HEK293 (cell line): ENCODE data around the gene MSANTD1.

ENCODE experiments used
- CTCF ChIP-seq: fragments of 450-650 bp; formaldehyde crosslinking; IDR thresholded peaks from 2 replicates; pipeline ENCODE4 v1.5.1; 2016; ENCODE audit warnings: missing biosample characterization, missing genetic modification characterization
- SP3 ChIP-seq: fragments of 450-650 bp; formaldehyde crosslinking; IDR thresholded peaks from 2 replicates; pipeline ENCODE4 v1.5.1; 2016; ENCODE audit warnings: missing biosample characterization, missing genetic modification characterization
- TSHZ1 ChIP-seq: fragments of 450-650 bp; formaldehyde crosslinking; IDR thresholded peaks from 2 replicates; pipeline ENCODE4 v1.5.1; 2016; ENCODE audit warnings: missing biosample characterization, missing genetic modification characterization, borderline replicate concordance
- ZEB2 ChIP-seq: fragments of 450-650 bp; formaldehyde crosslinking; IDR thresholded peaks from 2 replicates; pipeline ENCODE4 v1.5.1; 2016; ENCODE audit warnings: missing biosample characterization, missing genetic modification characterization
- ZNF23 ChIP-seq: fragments of 450-650 bp; formaldehyde crosslinking; IDR thresholded peaks from 2 replicates; pipeline ENCODE4 v1.5.1; 2016; ENCODE audit warnings: missing biosample characterization, missing genetic modification characterization, borderline replicate concordance
- ZNF24 ChIP-seq: fragments of 450-650 bp; formaldehyde crosslinking; IDR thresholded peaks from 2 replicates; pipeline ENCODE4 v1.5.1; 2016; ENCODE audit warnings: missing biosample characterization, missing genetic modification characterization
- ZNF558 ChIP-seq: fragments of 450-650 bp; formaldehyde crosslinking; IDR thresholded peaks from 2 replicates; pipeline ENCODE4 v1.5.1; 2016; ENCODE audit warnings: missing biosample characterization, missing genetic modification characterization
- ZNF660 ChIP-seq: fragments of 450-650 bp; IDR thresholded peaks from 2 replicates; pipeline ENCODE4 v1.5.1; 2018; ENCODE audit warnings: missing biosample characterization, mild to moderate bottlenecking, missing genetic modification characterization
- ZNF670 ChIP-seq: fragments of 450-650 bp; formaldehyde crosslinking; IDR thresholded peaks from 2 replicates; pipeline ENCODE4 v1.5.1; 2016; ENCODE audit warnings: missing biosample characterization, missing genetic modification characterization, low read depth
- ZNF785 ChIP-seq: fragments of 450-650 bp; formaldehyde crosslinking; IDR thresholded peaks from 2 replicates; pipeline ENCODE4 v1.5.1; 2016; ENCODE audit warnings: missing biosample characterization, missing genetic modification characterization
- ZNF792 ChIP-seq: fragments of 450-650 bp; formaldehyde crosslinking; IDR thresholded peaks from 2 replicates; pipeline ENCODE4 v1.5.1; 2016; ENCODE audit warnings: missing biosample characterization, missing genetic modification characterization

GRCh38 chr4:3238721-3239120, 10.2 kb upstream of the MSANTD1 start:
- TF ChIP-seq ZNF558 (tag by site-specific recombination) = no peak
- no peak for TF ChIP-seq ZNF785 (tag by site-specific recombination)
- no peak for TF ChIP-seq ZNF792 (tag by site-specific recombination)
- TF ChIP-seq CTCF (tag by site-specific recombination) = no peak
- no peak for TF ChIP-seq ZEB2 (tag by site-specific recombination)
- TF ChIP-seq ZNF23 = no peak
- no peak for TF ChIP-seq SP3 (tag by site-specific recombination)
- no peak for TF ChIP-seq TSHZ1 (tag by site-specific recombination)
- TF ChIP-seq ZNF24 (tag by site-specific recombination) = no peak
- TF ChIP-seq ZNF670 (tag by site-specific recombination) = no peak
- no peak for TF ChIP-seq ZNF660 (tag by site-specific recombination)
